HTERT RPE-1 (cell line): Measurements from ENCODE around the gene DKK3.

ENCODE experiments used
- in situ Hi-C: fragments of 300-500 bp; cut with MboI; formaldehyde crosslinking; loops from 4 replicates; pipeline ENCODE4 v1.14.3; 2020; ENCODE audit warnings: low sequenced_read_pairs

Gene DKK3

GRCh38 chr11:11949482-11949881 is 58.9 kb downstream of the DKK3 start:
- in situ Hi-C loops = no loop called here

DNA sequence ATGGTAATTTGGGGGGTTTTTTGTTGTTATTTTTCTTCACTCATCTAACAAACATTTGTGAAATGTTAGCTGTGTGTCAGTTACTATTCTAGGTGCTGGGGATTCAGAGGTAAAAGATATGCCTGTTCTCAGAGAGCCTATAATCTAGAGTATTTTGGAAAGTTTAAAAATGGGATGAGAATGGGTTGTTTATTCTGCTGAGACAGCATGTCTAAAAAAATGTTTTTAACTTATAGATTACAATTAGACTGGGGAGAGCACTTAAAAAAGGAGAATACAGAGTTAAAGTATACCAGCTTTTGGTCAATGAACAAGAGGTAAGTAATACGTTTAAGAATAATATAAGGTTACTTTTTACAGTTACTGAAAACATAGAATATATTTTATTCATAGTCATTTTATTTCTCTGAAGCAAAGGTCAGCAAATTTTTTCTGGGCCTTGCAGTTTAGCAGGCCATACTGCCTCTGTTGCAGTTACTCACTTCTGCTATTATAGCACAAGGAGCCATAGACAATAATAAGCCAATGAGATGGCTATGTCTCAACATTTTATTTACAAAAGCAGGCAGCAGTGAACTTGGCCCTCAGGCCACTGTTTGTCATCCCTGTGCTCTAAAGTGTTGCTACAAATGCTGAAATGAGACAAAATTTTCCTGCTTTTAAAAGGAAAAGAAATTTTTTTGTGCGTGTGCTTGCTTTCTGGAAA is 60.0 kb downstream of the DKK3 start:
- in situ Hi-C loops = no loop called here

GRCh38 chr11:11947825-11948224 is 60.6 kb downstream of the DKK3 start:
- in situ Hi-C loops = no loop called here

DNA sequence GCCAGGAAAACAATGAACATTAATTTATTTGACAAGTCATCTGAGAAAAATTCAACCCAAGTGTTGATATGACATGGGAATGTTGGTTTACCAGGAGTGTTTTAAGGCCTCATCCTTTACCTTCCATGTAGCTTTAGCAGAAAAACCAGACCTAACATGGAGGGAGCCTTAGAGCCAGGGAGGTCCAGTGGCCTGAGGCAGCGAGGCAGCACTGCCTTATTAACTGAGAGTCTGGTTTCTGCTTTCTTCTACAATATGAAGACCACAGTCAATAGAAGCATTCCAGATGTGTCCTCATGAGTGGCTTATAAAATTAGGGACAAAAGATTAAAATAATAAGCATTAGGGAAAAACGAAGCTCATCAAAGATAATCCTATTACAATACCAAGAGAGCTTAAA is 61.5 kb downstream of the DKK3 start:
- in situ Hi-C loops = no loop called here

DNA sequence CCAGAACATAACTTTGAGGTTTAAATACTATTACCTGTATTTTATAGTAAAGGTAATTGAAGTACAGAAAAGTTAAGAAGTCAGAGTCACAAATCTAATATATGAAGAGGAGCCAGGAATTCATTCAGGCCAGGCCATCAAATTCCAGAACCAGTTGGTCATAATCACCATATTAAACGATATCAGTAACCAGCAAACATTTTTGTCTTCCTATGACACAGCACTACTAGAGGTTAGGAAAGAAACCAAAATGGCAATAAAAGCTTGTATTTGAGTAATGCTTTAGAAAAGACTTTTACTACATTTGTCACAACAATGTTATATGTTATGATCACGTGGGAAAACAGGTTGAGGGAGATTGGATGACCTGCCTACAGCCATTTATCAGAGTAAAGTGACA is 62.2 kb downstream of the DKK3 start:
- in situ Hi-C loops = no loop called here

DNA sequence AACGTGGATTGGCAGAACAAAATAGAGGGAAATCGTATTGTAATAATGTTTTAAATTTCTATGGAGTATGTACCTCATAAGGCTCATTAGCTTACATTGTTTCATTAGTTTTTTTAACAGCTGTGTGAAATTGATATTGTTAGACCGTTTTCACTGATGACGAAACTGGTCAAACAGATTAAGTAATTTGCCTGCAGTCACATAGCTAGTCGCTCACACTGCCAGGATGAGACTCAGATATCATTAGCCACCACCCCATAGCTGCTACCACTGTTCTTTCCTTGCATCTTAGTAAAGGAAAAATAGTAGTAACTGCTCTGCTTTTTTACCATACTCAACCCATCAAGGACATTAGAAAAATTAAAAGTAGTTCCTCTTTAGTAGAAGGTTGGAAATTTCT is 64.0 kb downstream of the DKK3 start:
- in situ Hi-C loops = no loop called here

GRCh38 chr11:11942668-11943067 is 65.8 kb downstream of the DKK3 start:
- in situ Hi-C loops = no loop called here

DNA sequence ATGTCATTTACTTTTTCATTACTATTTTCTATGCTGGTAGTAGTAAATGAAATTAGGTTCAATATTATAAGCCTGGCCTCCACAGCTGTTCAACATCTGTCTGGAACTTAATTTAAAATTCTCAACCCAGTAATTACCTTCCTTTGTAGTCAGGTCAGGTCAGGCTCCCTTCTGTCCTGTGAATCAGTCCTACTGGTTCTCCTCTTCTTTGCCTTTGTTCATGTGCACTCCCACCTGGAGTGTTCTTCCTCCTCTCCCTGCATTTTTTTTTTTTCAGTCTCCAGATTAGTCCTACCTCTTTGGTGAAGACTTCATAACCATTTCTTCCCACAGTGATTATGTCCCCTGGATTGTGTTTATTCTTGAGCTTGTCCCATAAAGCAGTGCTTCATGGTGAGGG is 67.9 kb downstream of the DKK3 start:
- in situ Hi-C loops = no loop called here

- in situ Hi-C loops = no loop called here
These were observed 70.5 kb downstream of the DKK3 start for GRCh38 chr11:11937957-11938356.

DNA sequence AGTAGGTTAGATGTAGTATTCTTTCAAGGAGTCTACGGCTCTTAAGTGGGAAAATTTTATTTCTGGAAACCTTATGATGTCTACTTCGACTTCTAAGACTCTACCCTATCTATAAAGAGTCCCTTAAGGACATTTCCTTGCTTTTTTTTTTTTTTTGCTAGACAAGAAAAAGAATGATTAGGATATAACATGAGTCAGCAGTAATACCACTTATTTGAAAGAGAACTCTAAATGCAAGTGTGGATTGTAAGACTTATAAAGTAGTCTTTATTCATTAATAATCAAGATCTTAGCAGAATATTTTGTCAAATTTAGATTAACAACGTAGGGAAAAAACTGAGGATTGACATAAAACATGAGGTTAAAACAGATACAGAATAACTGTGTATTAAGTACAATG is 71.0 kb downstream of the DKK3 start:
- in situ Hi-C loops = no loop called here

DNA sequence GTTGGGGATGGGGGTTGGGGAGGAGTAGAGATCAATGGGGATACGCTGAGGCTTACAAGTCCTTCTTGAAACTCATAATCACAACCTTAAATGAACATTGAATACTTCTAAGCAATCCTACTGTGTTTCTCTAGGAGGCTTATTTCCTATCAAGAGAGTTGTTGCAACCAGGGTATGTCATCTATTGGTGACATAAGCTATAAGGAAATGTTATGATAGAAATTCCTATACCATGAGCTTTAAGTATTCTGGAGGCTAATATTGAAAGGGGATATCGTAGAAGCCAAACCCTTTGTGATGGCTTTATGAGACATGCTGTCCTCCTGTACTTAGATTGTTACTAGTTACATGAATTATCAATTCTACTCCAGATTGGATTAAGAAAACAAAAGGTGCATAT is 72.9 kb downstream of the DKK3 start:
- in situ Hi-C loops = no loop called here

GRCh38 chr11:11931461-11932055 is 76.9 kb downstream of the DKK3 start:
- in situ Hi-C loops = no loop called here

- in situ Hi-C loops = no loop called here
These were observed 78.5 kb downstream of the DKK3 start for GRCh38 chr11:11929920-11930319.

DNA sequence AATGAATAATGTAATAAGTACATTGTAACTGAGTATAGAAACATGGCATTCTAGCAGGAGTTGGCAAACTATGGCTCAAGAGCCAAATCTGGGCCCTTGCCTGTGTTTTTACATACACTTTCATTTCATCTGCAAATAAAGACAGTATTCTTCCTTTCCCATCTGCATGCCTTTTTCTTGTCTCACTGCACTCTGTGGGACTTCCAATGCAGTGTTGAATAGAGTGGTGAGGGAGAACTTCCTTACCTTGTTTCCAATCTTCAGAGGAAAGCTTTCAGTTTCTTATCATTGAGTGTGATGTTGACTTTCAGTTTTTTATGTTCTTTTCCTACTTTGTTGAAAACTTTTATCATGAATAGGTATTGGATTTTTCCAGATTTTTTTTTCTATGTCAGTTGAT is 84.6 kb downstream of the DKK3 start:
- in situ Hi-C loops = no loop called here

- in situ Hi-C loops = no loop called here
These were observed 91.4 kb downstream of the DKK3 start for GRCh38 chr11:11916981-11917399.

GRCh38 chr11:11915625-11916024 is 92.8 kb downstream of the DKK3 start:
- in situ Hi-C loops = no loop called here

- in situ Hi-C loops = no loop called here
These were observed 95.0 kb downstream of the DKK3 start for GRCh38 chr11:11913395-11913794.
